Superior temporal gyrus (tissue), 1 donor: ENCODE results near the gene PRKACB.

Experiments used
- DNase-seq: peaks from one replicate; pipeline ENCODE4 v3.0.0-alpha.2; 2016; ENCODE audit errors: extremely low spot score

Gene PRKACB

DNA sequence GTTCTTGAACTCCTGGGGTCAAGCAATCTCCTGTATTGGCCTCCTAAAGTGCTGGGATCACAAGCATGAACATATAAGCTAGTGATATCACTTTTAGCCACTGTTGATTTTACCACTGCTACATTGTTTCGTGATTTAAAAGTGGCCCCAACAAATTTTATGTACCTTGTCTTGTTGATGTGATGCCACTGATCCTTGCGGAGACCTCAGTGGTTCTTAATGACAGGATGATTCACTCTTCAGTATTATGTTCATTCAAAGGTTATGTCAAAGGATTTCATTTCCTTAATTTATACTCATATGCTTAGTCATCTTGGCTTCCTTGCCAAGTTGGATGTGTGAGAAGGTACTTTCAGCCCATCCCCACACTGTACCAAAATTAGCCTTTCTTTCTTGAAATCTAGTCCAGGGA, 12.1 kb downstream of the PRKACB start:
- DNase-seq, result no peak

DNA sequence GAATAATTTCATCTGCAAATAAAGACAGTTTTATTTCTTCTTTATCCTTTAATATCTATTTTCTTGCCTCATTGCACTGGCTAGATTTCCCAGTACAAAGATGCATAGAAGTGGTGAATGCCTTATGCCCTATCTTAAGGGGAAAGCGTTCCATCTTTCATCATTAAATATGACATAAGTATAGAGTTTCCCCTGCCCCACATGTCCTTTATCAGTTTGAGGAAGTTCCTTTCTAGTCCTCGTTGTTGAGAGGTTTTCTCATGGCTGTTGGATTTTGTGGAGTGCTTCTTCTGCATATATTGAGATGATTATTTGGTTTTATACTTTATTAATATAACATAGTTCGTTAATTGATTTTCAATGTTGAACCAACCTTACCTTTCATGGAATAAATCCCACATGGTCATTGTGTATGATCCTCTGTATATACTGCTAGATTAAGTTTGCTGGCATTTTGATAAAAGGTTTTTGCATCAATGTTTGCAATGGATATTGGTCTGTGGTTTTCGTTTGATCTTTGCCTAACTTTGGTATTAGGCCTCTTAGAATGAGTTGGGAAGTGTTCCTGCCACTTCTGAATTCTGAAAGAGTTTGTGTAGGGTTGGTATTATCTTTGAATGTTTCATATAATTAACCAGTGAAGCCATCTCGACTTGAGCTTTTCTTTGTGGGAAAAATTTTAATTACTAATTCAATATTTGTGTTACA, 15.6 kb downstream of the PRKACB start:
- DNase-seq, result no peak

DNA sequence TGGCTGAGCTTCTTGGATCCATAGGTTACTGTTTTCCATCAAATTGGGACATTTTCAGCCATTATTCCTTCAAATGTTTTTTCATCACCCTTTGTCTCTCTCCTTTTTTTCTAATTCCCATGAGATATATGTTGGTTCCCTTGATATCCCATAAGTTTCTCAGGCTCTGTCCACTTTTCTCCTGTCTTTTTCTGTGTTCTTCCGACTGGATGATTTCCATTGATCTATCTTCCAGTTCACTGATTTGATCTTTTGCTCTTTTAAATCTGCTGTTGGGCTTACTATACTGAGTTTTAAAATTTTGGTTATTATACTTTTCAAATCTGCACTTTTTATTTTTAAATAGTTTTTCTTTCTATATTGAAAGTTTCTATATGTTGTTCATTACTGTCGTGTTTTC, 18.2 kb downstream of the PRKACB start:
- DNase-seq, result no peak

GRCh38 chr1:84163123-84163931, 19.3 kb downstream of the PRKACB start:
- DNase-seq, result peak; percentile 78

DNA sequence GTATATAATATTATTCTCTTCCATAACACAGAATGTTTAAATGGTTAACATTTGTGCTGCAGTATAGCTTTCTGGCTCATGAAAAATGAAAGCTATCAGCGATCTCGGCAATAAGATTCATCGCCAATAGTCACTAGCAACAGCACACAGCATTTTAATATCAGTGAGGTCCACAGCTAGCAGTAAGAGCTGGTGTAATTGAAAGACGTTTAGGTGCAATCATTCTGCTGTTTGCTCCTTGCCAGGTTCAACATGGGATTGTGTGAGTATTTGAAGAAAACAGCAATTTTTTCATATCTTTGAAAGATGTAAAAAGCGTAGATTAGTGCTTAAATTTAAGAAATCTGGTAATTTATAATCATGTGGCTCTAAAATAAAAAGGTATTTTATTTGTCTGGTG, 20.1 kb downstream of the PRKACB start:
- DNase-seq, result peak; percentile 85

DNA sequence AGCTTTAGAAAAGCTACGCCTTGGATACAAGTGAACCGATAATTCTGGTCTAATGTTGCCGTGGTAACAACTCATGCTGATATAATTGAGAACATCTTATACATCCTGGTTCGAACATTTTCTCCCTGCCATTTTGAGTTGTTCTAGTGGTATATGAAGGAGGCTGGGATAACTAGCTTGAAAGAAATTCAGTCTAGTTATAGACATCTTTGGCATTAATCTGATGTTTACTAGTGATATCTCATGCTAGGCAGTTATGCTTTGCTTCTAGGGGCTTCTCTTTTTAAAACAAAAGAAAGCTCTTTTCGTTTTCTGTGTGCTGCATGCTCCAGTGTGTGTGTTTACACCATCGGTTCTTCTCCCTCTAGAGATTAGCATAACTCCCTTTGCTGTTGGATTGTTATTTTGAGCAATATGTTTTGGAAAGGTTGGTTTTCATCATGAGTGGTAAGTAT, 20.5 kb downstream of the PRKACB start:
- peak; percentile 92 for DNase-seq

- peak; percentile 72 for DNase-seq
Observed at GRCh38 chr1:84165601-84166000, 21.5 kb downstream of the PRKACB start.

- peak; percentile 77 for DNase-seq
Observed at GRCh38 chr1:84166797-84167196, 22.7 kb downstream of the PRKACB start.

DNA sequence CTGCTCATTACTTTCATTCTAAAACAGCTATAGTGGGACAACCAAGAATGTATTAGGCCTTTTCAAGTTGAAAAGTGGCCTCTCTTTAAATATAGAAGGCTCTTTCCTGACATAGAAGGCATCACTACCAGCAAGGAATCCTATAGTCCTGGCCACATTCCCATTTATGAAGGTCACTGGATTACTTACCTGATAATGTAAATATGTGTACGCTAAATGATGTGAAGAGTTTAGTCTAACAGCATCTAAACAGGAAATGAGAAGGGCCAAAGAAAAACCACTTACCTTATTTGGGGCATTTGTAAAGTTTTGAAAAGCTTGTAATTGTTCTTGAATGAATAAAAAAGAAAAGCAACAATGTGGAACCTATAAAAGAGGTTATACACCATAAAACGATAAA, 24.7 kb downstream of the PRKACB start:
- no peak for DNase-seq

- no peak for DNase-seq
Observed at GRCh38 chr1:84170171-84170570, 26.1 kb downstream of the PRKACB start.

GRCh38 chr1:84171481-84171880, 27.4 kb downstream of the PRKACB start:
- peak; percentile 38 for DNase-seq

DNA sequence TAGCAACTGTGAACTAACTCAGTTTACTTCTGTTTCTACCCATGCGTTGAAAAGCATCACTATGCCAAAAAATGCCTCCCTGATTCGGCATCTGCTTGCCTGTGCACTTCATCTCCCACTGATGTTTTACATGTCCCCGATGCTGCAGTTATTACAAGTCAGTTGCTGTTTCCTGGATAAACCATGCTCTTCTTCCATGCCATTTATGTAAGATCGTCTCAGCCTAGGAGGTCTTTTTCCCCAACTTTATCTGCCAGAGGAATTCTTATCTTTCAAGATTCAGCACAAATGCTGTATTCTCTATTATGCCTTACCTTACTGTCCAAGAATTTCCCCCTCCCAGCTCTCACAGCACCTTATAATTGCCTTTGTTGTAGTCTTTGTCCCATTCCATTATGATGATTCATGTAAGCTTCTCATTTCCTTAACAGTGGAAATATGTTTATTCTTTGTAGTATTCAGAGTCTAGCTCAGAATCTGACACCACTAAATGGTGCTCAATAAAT, 30.0 kb downstream of the PRKACB start:
- peak; percentile 75 for DNase-seq

- peak; percentile 81 for DNase-seq
Observed at GRCh38 chr1:84181350-84182005, 37.4 kb downstream of the PRKACB start.

- DNase-seq, result no peak
Observed at GRCh38 chr1:84190455-84190854, 46.4 kb downstream of the PRKACB start.

DNA sequence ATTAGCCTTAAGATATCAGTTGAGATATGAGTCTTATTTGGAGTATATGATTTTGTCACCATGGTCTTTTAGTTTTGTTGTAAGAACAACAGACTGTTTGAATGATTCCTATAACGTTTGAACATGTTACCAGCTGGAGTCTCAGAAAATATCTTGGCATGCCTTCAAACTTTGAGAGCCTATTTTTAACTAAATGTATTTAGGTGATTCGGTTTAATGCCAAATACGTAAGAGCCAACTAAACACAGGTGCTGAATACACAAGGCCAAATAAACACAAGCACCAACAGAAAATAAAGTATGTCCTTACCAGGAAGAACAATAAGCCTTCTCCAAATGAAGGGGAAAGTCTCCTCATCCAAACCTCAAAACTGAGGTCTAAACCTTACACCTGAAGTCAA, 48.6 kb downstream of the PRKACB start:
- DNase-seq, result no peak

DNA sequence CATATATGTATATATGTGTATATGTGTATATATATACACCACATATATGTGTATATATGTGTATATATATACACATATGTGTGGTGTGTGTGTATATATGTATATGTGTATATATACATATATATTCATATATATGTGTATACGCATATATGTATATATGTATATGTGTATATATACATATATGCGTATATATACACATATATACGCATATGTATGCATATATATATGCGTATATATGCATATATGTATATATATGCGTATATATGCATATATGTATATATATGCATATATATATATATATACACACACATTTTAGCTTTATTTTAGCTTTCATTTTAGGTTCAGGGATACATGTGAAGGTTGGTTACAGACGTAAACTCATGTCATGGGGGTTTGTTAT, 54.8 kb downstream of the PRKACB start:
- no peak for DNase-seq

DNA sequence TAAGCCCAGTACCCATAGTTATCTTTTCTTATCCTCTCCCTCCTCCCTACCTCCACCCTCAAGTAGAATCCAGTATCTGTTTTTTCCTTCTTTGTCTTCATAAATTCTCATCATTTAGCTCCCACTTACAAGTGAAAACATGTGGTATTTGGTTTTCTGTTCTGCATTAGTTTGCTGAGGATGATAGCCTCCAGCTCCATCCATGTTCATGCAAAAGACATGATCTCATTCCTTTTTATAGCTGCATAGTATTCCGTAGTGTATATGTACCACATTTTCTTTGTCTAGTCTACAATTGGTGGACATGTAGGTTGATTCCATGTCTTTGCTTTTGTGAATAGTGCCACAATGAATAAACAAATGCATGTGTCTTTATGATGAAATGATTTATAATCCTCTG, 55.2 kb downstream of the PRKACB start:
- DNase-seq, result no peak

- DNase-seq, result no peak
Observed at GRCh38 chr1:84202126-84202525, 58.1 kb downstream of the PRKACB start.

GRCh38 chr1:84206375-84206774, 62.3 kb downstream of the PRKACB start:
- DNase-seq, result no peak

- no peak for DNase-seq
Observed at GRCh38 chr1:84208935-84209334, 64.9 kb downstream of the PRKACB start.

GRCh38 chr1:84214115-84214956, 70.3 kb downstream of the PRKACB start:
- DNase-seq, result no peak
